Epithelial cell of proximal tubule (primary cell): ENCODE results near the gene ZNF536. TPM values are rescaled to one million over a fixed set of nuclear protein-coding genes. Genes with fewer than 3 reads are reported as not detected.

Experiments used
- DNase-seq: peaks from one replicate; pipeline ENCODE4 v3.0.0-alpha.2; 2011; ENCODE audit warnings: low read depth
- H3K4me3 ChIP-seq: 2 replicates; pipeline ENCODE4 v1.5.1; 2011; ENCODE audit warnings: low read depth, mild to moderate bottlenecking, low read length
- total RNA-seq: library from RNA; depleted of rRNA; stranded (reverse); fragments of >200 nt; gene quantifications from 2 replicates; pipeline ENCODE4 v1.2.3, GENCODE V29; 2015
- TF ChIP-seq, protein P1 (sequence below): conservative IDR thresholded peaks from 2 replicates; pipeline ENCODE4 v1.5.1; 2012; ENCODE audit warnings: low read depth, mild to moderate bottlenecking, low read length

ZNF536 gene
- total RNA-seq, 1 donor from 2014 or later: not detected

DNA sequence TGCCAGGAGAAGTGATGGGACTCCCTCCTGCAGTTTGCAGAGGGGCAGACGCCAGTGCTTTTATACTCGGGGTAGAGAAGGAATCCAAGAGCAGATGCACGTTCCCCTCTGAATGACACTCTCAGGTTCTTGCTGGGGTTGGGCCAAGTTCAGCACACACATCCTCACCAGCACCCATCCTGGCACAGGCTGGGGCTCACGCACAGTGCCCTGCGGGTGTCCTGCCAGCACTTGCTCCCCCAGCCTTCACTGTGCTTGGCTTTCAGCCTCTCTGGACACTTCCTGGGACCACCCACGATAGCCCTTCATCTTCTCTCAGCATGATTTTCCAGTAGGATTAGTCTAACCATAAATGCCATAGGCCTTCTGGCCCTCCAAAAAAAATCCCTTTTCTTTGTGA is 158.6 kb downstream of the ZNF536 start:
- no peak for DNase-seq
- H3K4me3 ChIP-seq: no peak overlapping the region
- TF ChIP-seq, protein P1, sequence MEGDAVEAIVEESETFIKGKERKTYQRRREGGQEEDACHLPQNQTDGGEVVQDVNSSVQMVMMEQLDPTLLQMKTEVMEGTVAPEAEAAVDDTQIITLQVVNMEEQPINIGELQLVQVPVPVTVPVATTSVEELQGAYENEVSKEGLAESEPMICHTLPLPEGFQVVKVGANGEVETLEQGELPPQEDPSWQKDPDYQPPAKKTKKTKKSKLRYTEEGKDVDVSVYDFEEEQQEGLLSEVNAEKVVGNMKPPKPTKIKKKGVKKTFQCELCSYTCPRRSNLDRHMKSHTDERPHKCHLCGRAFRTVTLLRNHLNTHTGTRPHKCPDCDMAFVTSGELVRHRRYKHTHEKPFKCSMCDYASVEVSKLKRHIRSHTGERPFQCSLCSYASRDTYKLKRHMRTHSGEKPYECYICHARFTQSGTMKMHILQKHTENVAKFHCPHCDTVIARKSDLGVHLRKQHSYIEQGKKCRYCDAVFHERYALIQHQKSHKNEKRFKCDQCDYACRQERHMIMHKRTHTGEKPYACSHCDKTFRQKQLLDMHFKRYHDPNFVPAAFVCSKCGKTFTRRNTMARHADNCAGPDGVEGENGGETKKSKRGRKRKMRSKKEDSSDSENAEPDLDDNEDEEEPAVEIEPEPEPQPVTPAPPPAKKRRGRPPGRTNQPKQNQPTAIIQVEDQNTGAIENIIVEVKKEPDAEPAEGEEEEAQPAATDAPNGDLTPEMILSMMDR: no peak

DNA sequence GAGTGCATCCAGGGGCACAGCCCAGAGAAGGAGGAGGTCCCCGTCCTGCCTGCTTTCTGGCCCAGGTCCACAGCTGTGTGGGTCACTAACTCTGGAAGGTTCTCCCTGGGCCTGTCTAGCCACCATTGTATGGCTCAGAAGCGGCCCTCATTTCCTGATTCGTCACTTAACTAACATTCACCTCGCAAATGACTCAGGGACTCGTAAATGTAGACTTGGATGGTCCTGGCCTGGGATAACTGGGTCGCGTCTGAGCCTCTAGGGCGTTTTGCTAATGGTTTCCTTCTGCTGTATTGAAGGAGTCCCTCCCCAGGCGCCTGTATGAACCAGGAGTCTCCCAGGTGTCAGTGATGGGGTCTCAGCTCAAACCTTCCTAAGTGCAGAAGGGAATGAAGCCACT is 162.8 kb downstream of the ZNF536 start:
- TF ChIP-seq, protein P1: no peak
- DNase-seq: no peak
- no peak overlapping the region for H3K4me3 ChIP-seq

DNA sequence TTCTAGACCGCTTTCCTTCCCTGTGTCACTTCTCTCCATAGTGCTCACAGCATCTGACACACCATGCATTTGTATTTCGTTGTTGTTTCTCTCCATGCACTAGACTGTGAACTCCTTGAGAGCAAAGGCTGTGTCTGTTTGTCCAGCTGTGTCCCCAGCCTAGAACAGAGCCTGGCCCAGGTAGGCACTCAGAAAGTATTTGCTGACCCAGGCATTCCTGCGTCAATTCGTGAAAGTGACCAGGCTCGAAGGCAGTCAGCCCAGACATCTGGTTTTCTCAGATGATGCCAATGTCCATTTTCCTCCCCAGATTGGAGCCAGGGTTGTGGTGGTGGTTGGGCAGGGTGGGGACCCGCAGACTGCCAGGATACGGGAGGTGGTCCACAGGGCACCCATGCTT is 164.8 kb downstream of the ZNF536 start:
- TF ChIP-seq, protein P1: no peak
- no peak overlapping the region for H3K4me3 ChIP-seq
- DNase-seq: no peak

DNA sequence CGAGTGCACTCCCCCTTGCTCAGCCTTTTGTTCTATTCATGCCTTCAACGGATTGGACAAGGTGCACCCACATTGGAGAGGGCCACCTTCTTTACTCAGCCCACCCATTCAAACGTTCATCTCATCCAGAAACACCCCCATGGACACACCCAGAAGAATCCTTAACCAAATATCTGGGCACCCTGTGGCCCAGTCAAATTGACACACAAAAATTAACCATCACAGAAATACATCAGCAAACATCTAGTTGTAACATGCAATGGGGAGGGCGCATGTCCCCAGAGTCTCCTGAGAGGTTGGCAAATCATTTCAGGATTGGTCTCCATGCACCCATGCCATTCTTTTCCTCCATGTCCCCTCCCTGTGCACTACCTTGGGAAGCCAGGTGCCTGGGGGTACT is 167.1 kb downstream of the ZNF536 start:
- TF ChIP-seq, protein P1: no peak
- no peak overlapping the region for H3K4me3 ChIP-seq

DNA sequence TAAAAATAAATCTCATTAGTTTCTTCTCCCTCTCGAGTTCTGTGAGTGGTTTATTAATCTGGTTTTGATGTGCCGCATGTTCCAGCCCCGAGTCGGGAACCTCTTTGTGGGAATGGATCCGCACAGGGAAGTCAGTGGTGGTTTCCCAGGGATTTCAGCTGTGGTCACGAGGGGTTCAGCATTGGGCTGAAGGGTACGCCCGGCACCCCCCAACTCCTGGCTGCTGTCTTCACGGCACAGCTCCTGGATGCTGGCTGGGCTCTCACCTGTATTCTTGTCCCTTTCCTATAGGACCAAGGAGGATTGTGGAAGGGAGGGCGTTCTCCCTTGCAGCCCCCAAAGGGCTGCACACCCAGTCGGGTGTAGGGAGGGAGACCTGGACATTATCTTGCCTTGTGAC is 167.8 kb downstream of the ZNF536 start:
- no peak overlapping the region for H3K4me3 ChIP-seq
- TF ChIP-seq, protein P1: no peak
- DNase-seq: no peak

More for the DNA sequence above, 167.1 kb downstream of the ZNF536 start:
- no peak for DNase-seq

DNA sequence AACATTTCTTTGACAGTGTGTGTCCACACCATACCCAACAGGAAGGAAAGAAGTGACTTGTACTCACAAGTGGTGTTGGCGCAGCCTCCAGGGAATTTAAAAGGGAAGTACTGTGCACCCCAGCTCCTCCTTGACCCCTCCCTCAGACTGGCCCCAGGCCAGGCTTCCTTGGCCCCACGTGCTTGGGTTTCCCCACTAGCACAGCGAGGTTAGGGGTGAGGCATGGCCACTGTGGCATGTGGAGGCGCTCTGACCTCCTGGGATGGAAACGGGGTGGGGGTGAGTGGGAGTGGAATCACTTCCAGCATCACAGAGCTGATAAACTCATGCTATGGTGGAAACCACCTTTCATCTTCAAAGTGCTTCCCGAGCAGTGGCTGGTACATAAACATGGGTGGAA is 168.6 kb downstream of the ZNF536 start:
- no peak overlapping the region for H3K4me3 ChIP-seq
- DNase-seq: no peak
- TF ChIP-seq, protein P1: no peak

DNA sequence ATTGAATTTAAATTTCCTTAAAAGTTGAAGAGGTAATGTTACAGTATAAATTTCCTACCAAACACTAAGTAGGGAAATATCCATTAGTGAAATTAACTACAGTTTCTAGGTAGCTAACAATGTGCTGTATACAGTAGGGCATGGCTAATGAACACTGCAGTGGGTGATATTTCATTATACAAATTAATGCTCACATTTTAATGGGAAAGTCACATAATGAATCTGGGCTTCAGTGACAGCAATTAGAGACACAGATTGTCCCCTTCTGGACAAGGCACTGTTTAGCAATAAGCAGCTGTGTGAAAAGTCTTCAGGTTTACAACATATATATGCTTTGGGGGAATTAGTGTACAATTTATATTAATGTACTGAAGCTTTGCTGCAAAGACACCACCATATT is 169.4 kb downstream of the ZNF536 start:
- no peak overlapping the region for H3K4me3 ChIP-seq
- TF ChIP-seq, protein P1: no peak
- DNase-seq: no peak
